HG03432 (cell line): ENCODE data around the gene COPZ2.
"Not testable (repeated sequence)": the region's sequence is repeated elsewhere in the genome, so short reads cannot be mapped to it uniquely, and the experiment has no call there.

Source experiments
- ATAC-seq: cut with Tn5 transposase; IDR thresholded peaks from one replicate; pipeline ENCODE4 v1.9.1; 2021; ENCODE audit warnings: mild to moderate bottlenecking, moderate library complexity; ENCODE audit not compliant: unreplicated experiment

COPZ2 gene

GRCh38 chr17:48031966-48032365, 5.6 kb downstream of the COPZ2 start:
- ATAC-seq: no peak

- ATAC-seq: no peak
Measured at GRCh38 chr17:48030531-48030930, 7.1 kb downstream of the COPZ2 start.

DNA sequence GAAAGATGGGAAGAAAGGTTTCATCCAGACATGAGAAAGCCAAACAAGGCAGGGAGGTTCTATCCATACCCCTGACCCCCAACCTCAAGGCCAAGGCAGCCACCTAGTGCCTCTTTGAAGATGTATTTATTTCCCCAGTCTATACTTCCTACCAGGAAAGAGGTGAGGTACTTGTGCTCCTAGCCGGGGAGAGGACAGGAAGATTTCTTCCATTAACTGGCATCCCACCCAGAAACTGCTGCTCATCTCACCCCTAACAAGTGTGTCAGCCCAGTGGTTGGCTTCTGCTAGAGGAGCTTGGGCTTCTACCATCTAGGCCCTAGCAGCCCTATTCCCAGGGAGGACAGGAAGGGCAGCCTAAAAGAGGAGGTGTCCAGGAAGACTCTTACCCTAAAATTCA, 8.9 kb downstream of the COPZ2 start:
- ATAC-seq: no peak

GRCh38 chr17:48027322-48027981, 10.1 kb downstream of the COPZ2 start:
- ATAC-seq: no peak

DNA sequence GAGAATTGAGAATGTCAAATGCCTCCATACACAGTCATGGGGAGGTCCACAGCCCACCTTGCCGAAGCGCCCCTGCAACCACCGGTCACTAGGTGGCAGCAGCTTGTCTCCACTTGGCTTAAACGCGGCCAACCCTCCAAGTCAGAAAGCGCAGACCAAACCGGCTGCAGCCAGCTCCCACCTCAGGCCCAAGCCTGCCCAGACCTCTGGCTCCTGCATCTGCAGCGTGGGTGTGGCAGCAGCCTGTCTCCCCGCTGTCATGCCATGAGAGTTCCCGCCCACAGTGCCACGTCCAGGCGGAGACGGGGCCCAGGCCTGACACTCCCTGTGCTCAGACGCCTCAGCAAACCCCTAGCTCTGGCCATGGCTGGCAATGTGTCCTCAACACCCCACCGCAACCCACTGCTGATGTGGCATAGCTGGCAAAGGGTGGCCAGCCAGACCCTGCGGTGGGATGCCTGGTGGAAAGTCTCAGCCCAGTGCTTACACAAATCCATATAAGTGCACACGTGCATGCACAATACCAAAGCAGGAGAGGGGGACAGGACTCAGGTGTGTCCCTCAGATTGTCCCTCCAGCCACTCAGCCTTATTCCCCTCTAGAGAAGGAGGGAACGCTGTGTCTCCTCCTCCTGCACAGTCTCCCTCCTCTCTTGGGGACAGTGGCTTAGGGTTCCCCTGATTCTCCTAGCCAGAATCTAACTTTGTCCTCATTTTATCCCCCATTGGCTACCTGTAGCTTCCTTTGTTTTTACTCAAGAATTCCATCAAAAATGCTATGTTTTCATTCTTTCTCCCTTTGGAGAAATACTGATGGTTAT, 10.9 kb downstream of the COPZ2 start:
- peak; percentile 44 for ATAC-seq

DNA sequence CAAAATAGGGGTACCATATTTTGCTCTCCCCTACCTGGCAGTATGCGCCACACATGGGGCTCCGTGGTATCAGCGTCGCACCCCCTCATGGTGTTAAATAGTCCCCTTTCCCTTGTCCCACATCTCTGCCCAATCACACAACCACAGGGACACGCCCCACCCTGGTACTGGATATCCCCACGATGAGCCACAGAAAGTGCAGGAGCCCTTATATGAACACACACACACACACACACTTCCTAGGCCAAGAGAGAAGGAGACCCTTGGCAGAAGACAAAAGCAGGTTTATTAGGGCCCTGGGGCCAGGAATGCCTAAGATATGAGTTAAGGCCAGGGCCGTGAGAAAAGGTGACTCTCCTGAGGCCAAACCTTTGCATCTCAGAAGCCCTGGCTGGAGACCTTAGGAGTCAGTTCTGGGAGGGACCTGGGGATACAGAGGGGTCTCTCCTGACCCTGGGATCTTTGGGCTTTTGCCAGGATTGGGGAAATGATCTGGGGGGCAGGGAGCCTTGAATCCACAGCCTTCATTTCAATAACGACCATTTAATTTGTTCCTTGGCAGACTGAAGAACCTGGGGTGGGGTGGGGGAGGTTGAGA, 11.6 kb downstream of the COPZ2 start:
- no peak for ATAC-seq

GRCh38 chr17:48025040-48025903, 12.3 kb downstream of the COPZ2 start:
- peak; percentile 77 for ATAC-seq

GRCh38 chr17:48024149-48025039, 13.2 kb downstream of the COPZ2 start:
- ATAC-seq: no peak

DNA sequence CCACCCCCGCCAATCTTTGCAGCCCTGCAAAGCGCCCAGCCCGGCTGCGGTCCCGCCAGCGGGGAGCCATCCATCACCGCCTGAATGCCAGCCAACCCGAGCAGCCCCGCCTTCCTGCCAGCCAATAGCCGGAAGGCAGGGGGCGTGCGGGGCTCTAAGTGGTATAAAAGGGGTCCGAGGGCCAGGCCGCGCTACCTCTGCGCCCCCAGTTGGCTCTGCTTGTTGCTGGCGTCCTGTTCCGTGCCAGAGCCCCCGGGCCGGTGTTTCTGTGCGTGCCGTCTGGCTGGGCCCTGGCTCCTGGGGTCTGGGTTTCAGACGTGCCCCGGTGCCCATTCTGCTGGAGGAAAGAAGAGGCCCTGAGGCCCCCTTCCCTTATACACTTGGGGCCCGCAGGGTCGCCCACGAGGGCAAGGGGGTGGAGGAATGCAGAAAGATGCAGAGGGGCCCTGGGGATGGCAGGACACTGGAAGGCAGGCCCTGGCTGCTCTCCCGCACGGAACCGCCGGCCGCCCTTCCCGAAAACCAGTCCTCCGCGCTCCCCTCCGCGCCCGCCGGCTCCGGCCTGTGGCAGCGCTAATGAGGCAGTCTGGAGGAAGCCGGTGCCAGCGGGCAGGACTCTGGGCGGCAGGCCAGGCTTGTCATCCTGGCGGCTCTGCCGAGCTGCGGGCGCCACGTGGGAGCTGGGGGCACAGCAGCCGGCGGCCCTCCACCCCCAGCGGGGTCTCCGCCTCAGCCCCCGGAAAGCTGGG, 14.0 kb downstream of the COPZ2 start:
- ATAC-seq: no peak

DNA sequence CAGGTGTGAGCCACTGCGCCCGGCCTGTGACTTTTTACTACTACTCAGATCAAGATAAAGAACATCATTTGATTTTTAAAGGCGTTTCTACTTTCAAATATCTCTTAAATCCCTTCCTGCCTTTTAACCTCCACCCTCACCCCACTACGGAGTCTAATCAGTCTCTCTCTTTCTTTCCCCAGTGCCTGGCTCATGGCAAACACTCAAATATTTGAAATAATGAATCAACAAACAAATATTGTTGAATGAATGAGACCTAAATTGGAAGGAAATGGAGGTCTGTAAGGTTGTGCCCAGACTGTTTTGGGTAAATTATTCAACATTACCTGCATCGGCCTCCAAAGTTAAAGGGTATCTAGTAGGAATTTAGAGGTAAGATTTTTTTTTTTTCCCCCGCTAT, 14.7 kb downstream of the COPZ2 start:
- ATAC-seq: no peak

GRCh38 chr17:48021934-48022333, 15.7 kb downstream of the COPZ2 start:
- no peak for ATAC-seq

DNA sequence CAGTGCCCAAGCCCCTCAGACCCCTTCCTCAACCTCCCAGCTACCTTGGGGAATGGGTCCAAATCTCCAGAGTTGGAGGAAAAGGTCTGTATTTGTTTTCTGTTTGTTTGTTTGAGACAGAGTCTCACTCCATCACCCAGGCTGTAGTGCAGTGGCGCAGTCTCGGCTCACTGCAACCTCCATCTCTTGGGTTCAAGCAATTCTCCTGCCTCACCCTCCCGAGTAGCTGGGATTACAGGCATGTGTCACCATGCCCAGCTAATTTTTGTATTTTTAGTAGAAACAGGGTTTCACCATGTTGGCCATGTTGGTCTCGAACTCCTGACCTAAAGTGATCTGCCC, 19.8 kb downstream of the COPZ2 start:
- not testable (repeated sequence) for ATAC-seq

GRCh38 chr17:48016112-48016511, 21.5 kb downstream of the COPZ2 start:
- no peak for ATAC-seq

GRCh38 chr17:48014595-48015111, 22.9 kb downstream of the COPZ2 start:
- ATAC-seq: no peak

GRCh38 chr17:48013876-48014594, 23.6 kb downstream of the COPZ2 start:
- ATAC-seq: no peak

DNA sequence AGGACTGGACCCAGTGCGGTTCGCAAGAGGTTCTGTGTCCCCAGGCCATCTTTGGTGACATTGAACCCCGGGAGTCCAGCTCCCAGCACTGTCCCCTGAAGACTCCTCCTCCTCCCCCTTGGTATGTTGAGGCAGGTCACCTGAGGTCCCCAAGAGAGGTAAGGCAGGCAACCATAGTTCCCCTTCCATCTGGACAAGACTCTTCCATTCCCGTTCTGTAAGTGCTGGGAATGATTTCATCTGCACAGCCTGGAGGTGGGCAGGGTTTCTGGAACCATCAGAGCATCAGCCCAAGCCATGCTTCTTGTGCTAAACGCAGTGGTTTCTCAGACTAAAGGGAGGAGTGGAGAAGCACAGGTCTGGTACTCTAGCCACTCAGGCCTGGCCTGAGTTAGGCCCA, 24.9 kb downstream of the COPZ2 start:
- ATAC-seq: no peak

DNA sequence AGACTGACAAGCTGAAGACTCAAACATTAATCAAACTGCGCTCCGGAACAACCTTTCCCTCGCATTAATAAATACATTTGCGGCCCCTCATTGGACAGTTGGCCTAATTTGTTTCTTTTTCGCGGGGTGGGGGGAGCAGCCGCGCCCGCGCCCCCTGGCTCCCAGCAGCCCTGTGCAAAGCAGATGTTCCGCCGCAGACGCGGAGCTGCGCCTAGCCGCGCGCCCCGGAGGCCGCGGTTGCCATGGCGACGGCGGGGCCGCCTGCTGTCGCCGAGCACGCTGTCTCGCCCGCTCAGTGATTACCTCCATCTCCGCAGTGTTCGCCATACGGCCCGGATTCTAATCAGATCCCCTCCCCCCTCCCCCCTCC, 25.5 kb downstream of the COPZ2 start:
- peak; percentile 50 for ATAC-seq

DNA sequence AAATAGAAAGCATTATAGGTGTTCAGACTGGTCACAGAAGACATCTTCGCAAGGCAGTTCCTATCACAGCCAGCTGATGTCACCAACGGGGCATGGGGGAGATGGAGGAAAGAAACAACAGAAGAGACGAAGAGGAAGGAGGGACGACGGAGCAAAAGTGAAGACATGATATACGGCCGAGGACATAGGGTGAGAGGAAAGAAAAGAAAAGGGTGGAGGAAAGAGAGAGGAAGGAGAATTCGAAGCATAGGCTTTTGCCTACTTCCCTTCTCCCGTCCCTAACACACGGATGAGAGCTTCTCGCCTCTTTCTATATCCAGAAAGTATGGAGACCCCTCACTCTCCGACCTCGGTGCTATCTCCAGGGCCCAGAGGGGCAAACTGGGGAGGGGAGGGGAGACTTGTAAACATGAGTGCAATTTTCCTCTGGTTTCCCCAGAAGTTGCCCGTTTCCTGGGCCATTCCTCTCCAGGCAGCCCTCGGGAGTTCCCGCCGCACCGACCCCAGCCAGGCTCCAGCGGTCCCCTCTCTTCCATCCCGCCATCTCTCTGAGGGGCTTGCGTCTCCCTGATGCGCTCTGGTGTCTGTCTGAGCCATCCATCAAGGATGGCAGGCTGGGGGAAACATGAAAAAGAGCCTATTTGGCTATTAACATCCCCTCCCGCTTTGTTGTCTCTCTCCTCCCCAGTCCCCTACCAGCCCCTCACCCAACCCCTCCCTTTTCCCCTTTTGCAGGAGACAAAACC, 26.0 kb downstream of the COPZ2 start:
- ATAC-seq: no peak
